Thyroid gland (tissue), 4 donors: ENCODE measurements around the gene RRAGD. TPM values are rescaled to one million over a fixed set of nuclear protein-coding genes. Genes with fewer than 3 reads are reported as not detected.
A peak's percentile ranks its signal among the peaks of the same experiment; 100 is the strongest.

ENCODE experiments used
- DNase-seq, 2 donors: peaks; one replicate each; pipeline ENCODE4 v3.0.0-alpha.2; 2019
- H3K27ac ChIP-seq, 3 donors: fragments of 200-600 bp; sonication (generic); 1 replicate in 2 of 3; 2 replicates in 1 of 3; pipeline ENCODE4 v1.5.1; 2016 to 2019; ENCODE audit warnings: mild to moderate bottlenecking in 1 of 3, moderate library complexity in 1 of 3
- H3K27me3 ChIP-seq: fragments of 200-600 bp; sonication (generic); one replicate; pipeline ENCODE4 v1.5.1; 2019
- H3K36me3 ChIP-seq, 2 donors: fragments of 200-600 bp; sonication (generic); one replicate each; pipeline ENCODE4 v1.5.1; 2016 to 2019
- H3K4me1 ChIP-seq, 2 donors: fragments of 200-600 bp; sonication (generic); one replicate each; pipeline ENCODE4 v1.5.1; 2017 to 2019
- H3K4me3 ChIP-seq, 3 donors: fragments of 200-600 bp; sonication (generic); replicated peaks in 1 of 3; 1 replicate in 2 of 3; 2 replicates in 1 of 3; pipeline ENCODE4 v1.5.1; 2016; ENCODE audit warnings: mild to moderate bottlenecking in 1 of 3
- H3K9me3 ChIP-seq: fragments of 200-600 bp; sonication (generic); one replicate; pipeline ENCODE4 v1.5.1; 2017
- CTCF ChIP-seq, 6 experiments: fragments of 200-600 bp in 3 of 6; fragments of 450-650 bp in 3 of 6; sonication (generic) in 3 of 6; IDR thresholded peaks; one replicate each; pipeline ENCODE4 v1.5.1; 2016 to 2019; ENCODE audit warnings: antibody characterized with exemption in 6 of 6, mild to moderate bottlenecking in 2 of 6, inconsistent platforms in 1 of 6, moderate library complexity in 1 of 6
- POLR2A ChIP-seq, 2 donors: fragments of 450-650 bp; IDR thresholded peaks; one replicate each; pipeline ENCODE4 v1.6.1; 2017; ENCODE audit warnings: antibody characterized with exemption in 2 of 2, mild to moderate bottlenecking in 2 of 2, moderate library complexity in 1 of 2
- WGBS, 2 donors: methylation state at CpG; one replicate each; pipeline ENCODE4 v1.1.5; 2017; 5-methylcytosine and 5-hydroxymethylcytosine counted together
- intact Hi-C: fragments of 100-400 bp; cut with DNase I; formaldehyde crosslinking; loops from one replicate; pipeline ENCODE4 v1.15.1; 2023
- total RNA-seq, 4 donors: library from RNA; depleted of rRNA; stranded (reverse); fragments of >200 nt; gene quantifications; one replicate each; pipeline ENCODE4 v1.2.3, GENCODE V29; 2016

The RRAGD gene
- total RNA-seq, 4 donors from 2014 or later = 49.8 to 73.0 (median 62.2) TPM

- TF ChIP-seq POLR2A (IDR thresholded peaks at IDR 0.05) (no peak), CTCF (IDR thresholded peaks at IDR 0.05) (no peak)
- Histone ChIP-seq H3K4me3 (no peak overlapping the region), H3K27me3 (no peaks in the 10 kb centered on the region), H3K4me1 (no peaks in the 10 kb centered on the region), H3K9me3 (no peaks in the 10 kb centered on the region), H3K36me3 (no peaks in the 10 kb centered on the region), H3K27ac (no peak overlapping the region)
- intact Hi-C loops = no loop called here
- no peak for DNase-seq
Observed at GRCh38 chr6:89392823-89393222, 19.2 kb downstream of the RRAGD start.

- intact Hi-C loops = no loop called here
- H3K36me3 ChIP-seq = no peaks in the 10 kb centered on the region
- H3K4me1 ChIP-seq = peaks cover 11 to 18% of the 10 kb centered on the region in 2 donors
- no peak overlapping the region for H3K4me3 ChIP-seq
- no peaks in the 10 kb centered on the region for H3K9me3 ChIP-seq
- TF ChIP-seq CTCF (IDR thresholded peaks at IDR 0.05) (no peak), POLR2A (IDR thresholded peaks at IDR 0.05) (no peak)
- no peak overlapping the region for H3K27ac ChIP-seq
- WGBS, 2 donors = 93 to 99% methylated on average over 6 of the region's 6 CpGs
- no peak for DNase-seq
- no peaks in the 10 kb centered on the region for H3K27me3 ChIP-seq
Observed at GRCh38 chr6:89388846-89389245, 23.2 kb downstream of the RRAGD start.

- intact Hi-C loops = no loop called here
- no peaks in the 10 kb centered on the region for H3K9me3 ChIP-seq
- no peaks in the 10 kb centered on the region for H3K36me3 ChIP-seq
- no peak overlapping the region for H3K27ac ChIP-seq
- no peak overlapping the region for H3K4me3 ChIP-seq
- 91 to 96% methylated on average over 9 of the region's 9 CpGs for WGBS, 2 donors
- H3K4me1 ChIP-seq = peaks cover 11 to 18% of the 10 kb centered on the region in 2 donors
- TF ChIP-seq CTCF (IDR thresholded peaks at IDR 0.05) (no peak), POLR2A (IDR thresholded peaks at IDR 0.05) (no peak)
- H3K27me3 ChIP-seq = no peaks in the 10 kb centered on the region
- no peak for DNase-seq
Observed at GRCh38 chr6:89387516-89388201, 24.4 kb downstream of the RRAGD start.

- H3K27ac ChIP-seq = no peak overlapping the region
- no peaks in the 10 kb centered on the region for H3K9me3 ChIP-seq
- peaks cover 11 to 18% of the 10 kb centered on the region in 2 donors for H3K4me1 ChIP-seq
- no peak for TF ChIP-seq CTCF (IDR thresholded peaks at IDR 0.05)
- TF ChIP-seq POLR2A (IDR thresholded peaks at IDR 0.05) = no peak
- WGBS, 2 donors = 95 to 96% methylated on average over 6 of the region's 6 CpGs
- H3K36me3 ChIP-seq = no peaks in the 10 kb centered on the region
- no peak for DNase-seq
- intact Hi-C loops = no loop called here
- H3K27me3 ChIP-seq = no peaks in the 10 kb centered on the region
- no peak overlapping the region for H3K4me3 ChIP-seq
Observed at GRCh38 chr6:89386917-89387491, 25.1 kb downstream of the RRAGD start.

- DNase-seq = peak; percentile 57 to 60
- WGBS, 2 donors = 47 to 52% methylated on average over 4 to 7 of the region's 7 CpGs
- no peak for TF ChIP-seq POLR2A (IDR thresholded peaks at IDR 0.05)
- no peak for TF ChIP-seq CTCF (IDR thresholded peaks at IDR 0.05)
- Histone ChIP-seq H3K9me3 (no peaks in the 10 kb centered on the region), H3K27ac (peak overlapping the region in 2 of 3 donors; percentile 32 to 64), H3K27me3 (no peaks in the 10 kb centered on the region), H3K36me3 (no peaks in the 10 kb centered on the region), H3K4me1 (peaks cover 11 to 18% of the 10 kb centered on the region in 2 donors), H3K4me3 (no peak overlapping the region)
- intact Hi-C loops = no loop called here
Observed at GRCh38 chr6:89385846-89386245, 26.2 kb downstream of the RRAGD start.
